NB4 (cell line): ENCODE measurements around the gene STT3A.
A peak's percentile ranks its signal among the peaks of the same experiment; 100 is the strongest.

Source experiments
- DNase-seq: peaks from one replicate; pipeline ENCODE4 v3.0.0; 2010; ENCODE audit warnings: low read depth
- H3K4me3 ChIP-seq: one replicate; pipeline ENCODE4 v1.5.1; 2011; ENCODE audit warnings: mild to moderate bottlenecking, low read depth, low read length, moderate library complexity
- MYC ChIP-seq: IDR thresholded peaks from 2 replicates; pipeline ENCODE4 v1.6.1; 2011; ENCODE audit warnings: low read depth, low read length
- POLR2A ChIP-seq: IDR thresholded peaks from 2 replicates; pipeline ENCODE4 v1.6.1; 2011; ENCODE audit warnings: mild to moderate bottlenecking; ENCODE audit not compliant: insufficient read length; ENCODE audit errors: extremely low read depth
- TF ChIP-seq, protein P1 (sequence below): IDR thresholded peaks from one replicate; pipeline ENCODE4 v1.5.1; 2012; ENCODE audit warnings: low read depth, low read length
- TF ChIP-seq, protein P2 (sequence below): IDR thresholded peaks from 2 replicates; pipeline ENCODE4 v1.6.1; 2011; ENCODE audit warnings: low read depth, low read length

STT3A gene

DNA sequence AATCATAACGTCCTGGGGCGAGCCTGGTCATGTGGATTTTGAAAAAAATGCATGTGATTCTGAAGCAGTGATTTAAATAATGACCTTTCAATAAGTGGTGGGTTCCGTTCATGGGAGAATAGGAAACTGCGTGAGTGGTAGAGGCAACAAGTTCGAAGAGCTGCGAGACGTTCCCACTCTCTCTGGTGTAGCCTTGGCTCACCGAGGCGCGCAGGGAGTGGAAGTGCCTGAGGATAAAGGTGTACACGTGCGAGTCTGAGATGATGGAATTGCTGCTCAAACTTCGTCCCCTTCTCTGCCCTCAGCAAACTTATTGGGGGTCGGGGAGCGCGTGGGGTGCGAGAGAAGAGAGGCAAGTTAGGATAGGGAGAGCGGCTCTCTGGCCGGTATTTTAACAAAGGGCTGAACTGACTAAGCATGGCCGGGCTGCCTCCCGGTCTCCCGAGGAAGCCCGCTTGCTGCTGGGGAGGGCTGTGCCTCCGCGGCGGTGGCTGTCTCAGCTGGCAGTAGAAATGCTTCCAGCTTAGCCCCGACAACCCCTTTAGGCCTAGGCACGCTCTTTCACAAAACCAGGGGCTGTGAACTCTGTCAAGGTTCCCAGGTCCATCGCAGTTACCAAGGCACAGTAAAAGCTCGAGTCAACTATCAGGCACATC is 875 bp upstream of the STT3A start:
- TF ChIP-seq POLR2A (no peak), MYC (0 out of 2 replicates have a peak, but pooled peaks have one; percentile 8)
- TF ChIP-seq, protein P1, sequence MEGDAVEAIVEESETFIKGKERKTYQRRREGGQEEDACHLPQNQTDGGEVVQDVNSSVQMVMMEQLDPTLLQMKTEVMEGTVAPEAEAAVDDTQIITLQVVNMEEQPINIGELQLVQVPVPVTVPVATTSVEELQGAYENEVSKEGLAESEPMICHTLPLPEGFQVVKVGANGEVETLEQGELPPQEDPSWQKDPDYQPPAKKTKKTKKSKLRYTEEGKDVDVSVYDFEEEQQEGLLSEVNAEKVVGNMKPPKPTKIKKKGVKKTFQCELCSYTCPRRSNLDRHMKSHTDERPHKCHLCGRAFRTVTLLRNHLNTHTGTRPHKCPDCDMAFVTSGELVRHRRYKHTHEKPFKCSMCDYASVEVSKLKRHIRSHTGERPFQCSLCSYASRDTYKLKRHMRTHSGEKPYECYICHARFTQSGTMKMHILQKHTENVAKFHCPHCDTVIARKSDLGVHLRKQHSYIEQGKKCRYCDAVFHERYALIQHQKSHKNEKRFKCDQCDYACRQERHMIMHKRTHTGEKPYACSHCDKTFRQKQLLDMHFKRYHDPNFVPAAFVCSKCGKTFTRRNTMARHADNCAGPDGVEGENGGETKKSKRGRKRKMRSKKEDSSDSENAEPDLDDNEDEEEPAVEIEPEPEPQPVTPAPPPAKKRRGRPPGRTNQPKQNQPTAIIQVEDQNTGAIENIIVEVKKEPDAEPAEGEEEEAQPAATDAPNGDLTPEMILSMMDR: no peak
- TF ChIP-seq, protein P2, sequence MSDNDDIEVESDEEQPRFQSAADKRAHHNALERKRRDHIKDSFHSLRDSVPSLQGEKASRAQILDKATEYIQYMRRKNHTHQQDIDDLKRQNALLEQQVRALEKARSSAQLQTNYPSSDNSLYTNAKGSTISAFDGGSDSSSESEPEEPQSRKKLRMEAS: peak; percentile 46; the same call in 1 of the 2 replicates
- H3K4me3 ChIP-seq: peak overlapping the region; percentile 94
- peak; percentile 45 for DNase-seq

GRCh38 chr11:125593114-125593820 is 615 bp downstream of the STT3A start:
- TF ChIP-seq, protein P2: peak; percentile 27; the same call in 1 of the 2 replicates
- TF ChIP-seq POLR2A (no peak), MYC (peak; percentile 23; the same call in 1 of the 2 replicates)
- TF ChIP-seq, protein P1: no peak
- peak overlapping the region; percentile 82 for H3K4me3 ChIP-seq

DNA sequence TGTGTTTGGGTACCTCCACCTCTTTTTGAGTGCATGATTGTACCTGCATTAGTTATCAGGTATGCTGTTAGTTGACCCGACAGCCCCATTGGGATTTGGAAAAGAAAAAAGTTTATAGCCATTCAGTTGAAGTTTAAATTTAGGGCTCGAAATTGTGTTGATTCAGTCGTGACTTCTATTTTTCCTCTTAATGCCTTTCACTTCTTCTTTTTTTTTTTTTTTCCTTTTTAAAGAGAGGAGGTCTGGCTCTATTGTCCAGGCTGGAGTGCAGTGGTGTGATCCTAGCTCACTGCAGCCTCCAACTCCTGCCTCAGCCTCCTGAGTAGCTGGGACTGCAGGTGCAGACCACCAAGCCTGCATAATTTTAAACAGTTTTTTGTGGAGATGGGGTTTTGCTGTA is 2.3 kb downstream of the STT3A start:
- no peak overlapping the region for H3K4me3 ChIP-seq
- TF ChIP-seq, protein P1: no peak
- TF ChIP-seq, protein P2: no peak
- TF ChIP-seq MYC (no peak), POLR2A (no peak)
- DNase-seq: no peak

More at GRCh38 chr11:125593114-125593820, 615 bp downstream of the STT3A start:
- DNase-seq: no peak

GRCh38 chr11:125600663-125601062 is 8.0 kb downstream of the STT3A start:
- DNase-seq: no peak
- H3K4me3 ChIP-seq: no peak overlapping the region
- TF ChIP-seq POLR2A (no peak), MYC (no peak)
- TF ChIP-seq, protein P2: no peak
- TF ChIP-seq, protein P1: no peak

DNA sequence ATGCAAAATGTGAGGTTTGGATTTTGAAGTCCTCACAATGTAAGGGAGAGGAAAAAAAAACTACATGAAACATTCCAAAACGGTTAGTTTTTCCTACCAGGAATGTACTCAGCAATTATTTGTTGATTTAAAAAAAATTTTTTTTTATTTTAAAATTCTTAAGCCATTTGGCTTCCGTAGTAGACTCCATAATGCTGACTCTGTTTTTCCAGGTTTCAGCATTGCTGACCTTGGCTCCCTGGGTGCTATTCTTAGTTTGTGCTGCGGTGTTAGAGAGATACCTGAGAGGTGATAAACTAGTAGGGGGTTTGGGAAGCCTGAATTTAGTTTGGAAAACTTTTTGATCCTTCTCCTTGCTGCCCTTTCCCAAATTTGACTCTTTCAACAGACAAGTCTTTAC is 10.6 kb downstream of the STT3A start:
- H3K4me3 ChIP-seq: no peak overlapping the region
- no peak for DNase-seq
- TF ChIP-seq POLR2A (no peak), MYC (no peak)
- TF ChIP-seq, protein P1: no peak
- TF ChIP-seq, protein P2: no peak
